AG10803 (cell line): ENCODE measurements around the gene NCKAP5.

Source experiments
- DNase-seq: peaks from one replicate; pipeline ENCODE4 v3.0.0; 2010; ENCODE audit warnings: low read depth
- H3K4me3 ChIP-seq: 2 replicates; pipeline ENCODE4 v1.5.1; 2011; ENCODE audit warnings: mild to moderate bottlenecking, low read length, control low read depth
- TF ChIP-seq, protein P1 (sequence below): conservative IDR thresholded peaks from 2 replicates; pipeline ENCODE4 v1.5.1; 2011; ENCODE audit warnings: mild to moderate bottlenecking, low read length, control low read depth, inconsistent platforms

The NCKAP5 gene

DNA sequence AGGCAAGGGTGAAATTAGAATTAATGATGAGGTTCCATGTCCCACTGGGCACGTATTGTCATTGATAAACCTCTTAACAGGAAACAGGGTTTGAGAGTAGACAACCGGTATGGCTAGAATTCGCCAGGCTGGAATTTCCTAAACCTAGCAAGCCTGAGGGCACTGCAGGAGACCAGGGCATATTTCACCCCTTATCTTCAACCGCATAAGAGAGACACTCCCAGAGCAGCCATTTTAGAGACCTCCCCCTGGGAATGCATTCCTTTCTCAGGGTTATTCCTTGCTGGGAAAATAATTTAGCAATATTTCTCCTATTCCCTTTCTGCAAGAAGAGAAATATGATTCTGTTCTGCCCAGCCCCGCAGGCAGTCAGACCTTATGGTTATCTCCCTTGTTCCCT lies 563.6 kb downstream of the NCKAP5 start:
- no peak overlapping the region for H3K4me3 ChIP-seq
- DNase-seq = no peak
- TF ChIP-seq, protein P1, sequence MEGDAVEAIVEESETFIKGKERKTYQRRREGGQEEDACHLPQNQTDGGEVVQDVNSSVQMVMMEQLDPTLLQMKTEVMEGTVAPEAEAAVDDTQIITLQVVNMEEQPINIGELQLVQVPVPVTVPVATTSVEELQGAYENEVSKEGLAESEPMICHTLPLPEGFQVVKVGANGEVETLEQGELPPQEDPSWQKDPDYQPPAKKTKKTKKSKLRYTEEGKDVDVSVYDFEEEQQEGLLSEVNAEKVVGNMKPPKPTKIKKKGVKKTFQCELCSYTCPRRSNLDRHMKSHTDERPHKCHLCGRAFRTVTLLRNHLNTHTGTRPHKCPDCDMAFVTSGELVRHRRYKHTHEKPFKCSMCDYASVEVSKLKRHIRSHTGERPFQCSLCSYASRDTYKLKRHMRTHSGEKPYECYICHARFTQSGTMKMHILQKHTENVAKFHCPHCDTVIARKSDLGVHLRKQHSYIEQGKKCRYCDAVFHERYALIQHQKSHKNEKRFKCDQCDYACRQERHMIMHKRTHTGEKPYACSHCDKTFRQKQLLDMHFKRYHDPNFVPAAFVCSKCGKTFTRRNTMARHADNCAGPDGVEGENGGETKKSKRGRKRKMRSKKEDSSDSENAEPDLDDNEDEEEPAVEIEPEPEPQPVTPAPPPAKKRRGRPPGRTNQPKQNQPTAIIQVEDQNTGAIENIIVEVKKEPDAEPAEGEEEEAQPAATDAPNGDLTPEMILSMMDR = no peak

DNA sequence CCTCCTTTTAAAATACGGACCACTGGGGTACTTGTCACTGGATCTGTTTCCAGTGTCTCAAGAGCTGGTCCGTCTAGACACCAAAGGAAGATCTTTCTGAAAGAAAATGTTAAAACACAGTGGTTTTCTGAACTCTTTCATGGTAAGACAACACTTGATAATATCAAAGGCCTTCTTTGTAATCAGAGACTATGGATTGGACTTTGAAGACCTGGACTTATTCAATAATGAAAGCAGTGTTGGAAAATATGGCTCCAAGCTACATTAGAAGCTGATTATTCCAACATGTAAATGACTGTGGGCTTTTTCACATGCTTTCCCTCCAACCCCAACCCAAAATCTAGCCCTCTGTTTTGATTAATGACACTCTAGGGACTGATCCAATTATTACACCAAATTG lies 568.8 kb downstream of the NCKAP5 start:
- DNase-seq = no peak
- H3K4me3 ChIP-seq = no peak overlapping the region
- TF ChIP-seq, protein P1 = no peak

DNA sequence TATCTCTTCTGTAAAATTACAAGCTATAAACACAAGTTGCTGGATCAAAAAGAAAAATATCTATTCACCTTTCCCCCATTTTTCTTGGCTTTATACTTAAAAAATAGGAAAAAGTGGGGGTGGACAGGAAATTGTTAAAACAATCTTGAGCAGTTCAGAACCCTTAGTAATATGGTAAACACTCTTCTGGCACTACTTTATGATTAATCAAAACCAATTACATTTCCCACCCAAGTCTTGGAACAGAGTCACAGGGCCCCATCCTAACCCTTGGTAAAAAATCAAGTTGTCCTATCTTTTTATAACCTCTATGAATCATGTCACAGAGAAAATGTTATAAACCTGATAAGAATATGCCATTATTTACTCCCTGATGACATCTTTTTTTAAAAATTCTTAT lies 570.0 kb downstream of the NCKAP5 start:
- TF ChIP-seq, protein P1 = no peak
- H3K4me3 ChIP-seq = no peak overlapping the region

DNA sequence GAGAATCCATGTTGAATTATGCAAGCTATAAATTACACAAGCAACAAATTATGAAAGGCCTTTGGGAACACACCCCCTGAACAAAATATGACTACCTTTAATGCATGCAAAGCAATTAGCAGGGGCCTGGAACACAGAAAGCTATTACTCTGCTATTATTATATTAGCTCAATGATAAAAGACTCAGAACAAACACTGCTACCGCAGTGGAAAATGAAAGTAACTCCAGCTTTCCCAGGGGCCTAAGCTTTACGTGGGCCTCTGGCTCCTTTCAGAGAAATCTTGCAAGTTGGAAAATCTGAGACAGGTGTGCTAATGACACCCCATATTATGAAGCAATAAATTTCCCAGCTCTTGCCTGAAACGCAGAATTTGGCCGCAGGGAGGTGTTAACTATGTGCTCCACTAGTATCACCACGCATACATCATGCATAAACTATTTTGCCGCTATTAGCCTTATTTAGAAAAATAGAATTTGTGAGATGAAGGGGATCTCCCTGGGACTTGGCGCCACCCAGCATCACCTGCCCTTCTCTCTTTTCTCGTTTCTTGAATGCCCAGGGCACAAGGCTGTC lies 576.7 kb downstream of the NCKAP5 start:
- no peak for DNase-seq

More for the DNA sequence above, 570.0 kb downstream of the NCKAP5 start:
- DNase-seq = no peak

GRCh38 chr2:132984731-132985130 lies 583.5 kb downstream of the NCKAP5 start:
- TF ChIP-seq, protein P1 = no peak
- H3K4me3 ChIP-seq = no peak overlapping the region
- DNase-seq = no peak

More for the DNA sequence above, 576.7 kb downstream of the NCKAP5 start:
- no peak overlapping the region for H3K4me3 ChIP-seq
- TF ChIP-seq, protein P1 = no peak

DNA sequence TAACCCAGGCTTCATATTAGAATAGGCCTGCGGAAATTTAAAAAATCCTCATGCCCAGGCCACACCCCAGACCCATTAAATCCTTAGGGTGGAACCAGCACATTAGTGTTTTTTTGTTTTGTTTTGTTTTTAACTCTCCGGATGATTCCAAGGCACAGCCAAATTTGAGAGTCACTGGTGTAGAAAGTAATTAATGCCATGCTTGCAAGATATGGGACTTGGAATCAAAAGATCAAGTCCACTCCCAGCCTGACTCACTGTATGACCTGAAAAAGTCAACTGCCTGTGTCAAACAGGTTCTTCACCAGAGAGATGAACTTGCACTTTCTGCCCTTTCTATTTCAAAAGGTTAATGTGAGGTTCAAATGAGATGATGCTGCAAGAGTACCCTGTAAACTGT lies 588.0 kb downstream of the NCKAP5 start:
- no peak overlapping the region for H3K4me3 ChIP-seq
- TF ChIP-seq, protein P1 = no peak
- no peak for DNase-seq

GRCh38 chr2:132979339-132980093 lies 588.7 kb downstream of the NCKAP5 start:
- DNase-seq = no peak
- no peak overlapping the region for H3K4me3 ChIP-seq
- TF ChIP-seq, protein P1 = no peak
